ENCODE measurements around the gene XDH. TPM values are rescaled to one million over a fixed set of nuclear protein-coding genes. Genes with fewer than 3 reads are reported as not detected.
A peak's percentile ranks its signal among the peaks of the same experiment; 100 is the strongest.

XDH gene
- total RNA-seq, 4 donors from 2014 or later, result under 0.01 TPM; not detected in 3

- Histone ChIP-seq H3K36me3 (no peaks in the 10 kb centered on the region), H3K27ac (no peak overlapping the region), H3K4me3 (no peak overlapping the region), H3K27me3 (no peaks in the 10 kb centered on the region), H3K4me1 (peaks cover 0 to 15% (median 5%) of the 10 kb centered on the region in 4 donors), H3K9me3 (no peaks in the 10 kb centered on the region)
- 61 to 84% methylated on average over 1 of the region's 1 CpG for WGBS, 2 donors
- no peak for TF ChIP-seq EP300 (IDR thresholded peaks at IDR 0.05)
- TF ChIP-seq POLR2A (IDR thresholded peaks at IDR 0.05), result no peak
- TF ChIP-seq, protein P1, sequence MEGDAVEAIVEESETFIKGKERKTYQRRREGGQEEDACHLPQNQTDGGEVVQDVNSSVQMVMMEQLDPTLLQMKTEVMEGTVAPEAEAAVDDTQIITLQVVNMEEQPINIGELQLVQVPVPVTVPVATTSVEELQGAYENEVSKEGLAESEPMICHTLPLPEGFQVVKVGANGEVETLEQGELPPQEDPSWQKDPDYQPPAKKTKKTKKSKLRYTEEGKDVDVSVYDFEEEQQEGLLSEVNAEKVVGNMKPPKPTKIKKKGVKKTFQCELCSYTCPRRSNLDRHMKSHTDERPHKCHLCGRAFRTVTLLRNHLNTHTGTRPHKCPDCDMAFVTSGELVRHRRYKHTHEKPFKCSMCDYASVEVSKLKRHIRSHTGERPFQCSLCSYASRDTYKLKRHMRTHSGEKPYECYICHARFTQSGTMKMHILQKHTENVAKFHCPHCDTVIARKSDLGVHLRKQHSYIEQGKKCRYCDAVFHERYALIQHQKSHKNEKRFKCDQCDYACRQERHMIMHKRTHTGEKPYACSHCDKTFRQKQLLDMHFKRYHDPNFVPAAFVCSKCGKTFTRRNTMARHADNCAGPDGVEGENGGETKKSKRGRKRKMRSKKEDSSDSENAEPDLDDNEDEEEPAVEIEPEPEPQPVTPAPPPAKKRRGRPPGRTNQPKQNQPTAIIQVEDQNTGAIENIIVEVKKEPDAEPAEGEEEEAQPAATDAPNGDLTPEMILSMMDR (IDR thresholded peaks at IDR 0.05), result no peak
- no peak for DNase-seq (ENCODE audit: low spot score in 2 of 2)
These were observed 92.2 kb downstream of the XDH start for GRCh38 chr2:31322371-31322770.

GRCh38 chr2:31319406-31320175, 95.0 kb downstream of the XDH start:
- Histone ChIP-seq H3K4me1 (peaks cover 0 to 15% (median 4%) of the 10 kb centered on the region in 4 donors), H3K36me3 (no peaks in the 10 kb centered on the region), H3K9me3 (no peaks in the 10 kb centered on the region), H3K27me3 (no peaks in the 10 kb centered on the region), H3K4me3 (no peak overlapping the region), H3K27ac (peak overlapping the region in 2 of 4 donors; percentile 6 to 28)
- TF ChIP-seq POLR2A (IDR thresholded peaks at IDR 0.05) (no peak), EP300 (IDR thresholded peaks at IDR 0.05) (peak in 1 of 2 donors; percentile 42)
- 47 to 51% methylated on average over 6 of the region's 6 CpGs for WGBS, 2 donors
- peak in 1 of 2 donors; percentile 36 for DNase-seq (ENCODE audit: low spot score in 2 of 2)

- Histone ChIP-seq H3K4me1 (peaks cover 0 to 15% (median 2%) of the 10 kb centered on the region in 4 donors), H3K4me3 (no peak overlapping the region), H3K9me3 (no peaks in the 10 kb centered on the region), H3K27ac (peak overlapping the region in 2 of 4 donors; percentile 15 to 40), H3K36me3 (no peaks in the 10 kb centered on the region), H3K27me3 (no peaks in the 10 kb centered on the region)
- TF ChIP-seq, protein P1 (IDR thresholded peaks at IDR 0.05), result no peak
- peak in 1 of 2 donors; percentile 10 for TF ChIP-seq EP300 (IDR thresholded peaks at IDR 0.05)
- peak in 1 of 2 donors; percentile 8 for DNase-seq (ENCODE audit: low spot score in 2 of 2)
- 57 to 70% methylated on average over 11 of the region's 11 CpGs for WGBS, 2 donors
These were observed 95.9 kb downstream of the XDH start for GRCh38 chr2:31318361-31319336.

DNA sequence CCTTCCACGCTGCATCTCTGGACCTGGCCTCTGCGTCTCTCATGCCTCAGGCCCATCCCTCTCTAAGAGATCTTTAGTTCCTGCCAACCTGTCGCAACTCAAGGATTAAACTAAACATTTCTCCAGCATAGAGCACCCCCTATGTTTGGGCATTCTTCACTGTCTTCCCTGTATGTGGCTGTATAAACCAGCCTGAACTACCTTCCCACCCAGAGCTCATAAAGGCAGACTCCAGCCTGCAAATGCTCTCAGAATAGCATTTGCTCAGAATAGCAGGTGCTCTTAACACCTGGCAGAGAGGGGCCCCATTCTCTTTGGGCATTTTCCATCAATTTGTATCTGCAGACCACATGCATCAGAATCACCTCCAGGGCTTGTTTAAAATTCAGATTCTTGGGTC, 97.1 kb downstream of the XDH start:
- Histone ChIP-seq H3K36me3 (no peaks in the 10 kb centered on the region), H3K4me1 (peaks cover 0 to 15% (median 2%) of the 10 kb centered on the region in 4 donors), H3K27me3 (no peaks in the 10 kb centered on the region), H3K27ac (no peak overlapping the region), H3K9me3 (no peaks in the 10 kb centered on the region), H3K4me3 (no peak overlapping the region)
- DNase-seq (ENCODE audit: low spot score in 2 of 2), result no peak
- WGBS, 2 donors, result 63 to 65% methylated on average over 3 of the region's 3 CpGs
- TF ChIP-seq POLR2A (IDR thresholded peaks at IDR 0.05) (no peak), EP300 (IDR thresholded peaks at IDR 0.05) (no peak)
- TF ChIP-seq, protein P1 (IDR thresholded peaks at IDR 0.05), result no peak

- Histone ChIP-seq H3K36me3 (no peaks in the 10 kb centered on the region), H3K27ac (no peak overlapping the region), H3K27me3 (no peaks in the 10 kb centered on the region), H3K4me3 (no peak overlapping the region), H3K4me1 (peaks cover 0 to 15% (median 2%) of the 10 kb centered on the region in 4 donors), H3K9me3 (peaks cover 0 to under 1% (median 0%) of the 10 kb centered on the region in 4 donors)
- WGBS, 2 donors, result 76 to 91% methylated on average over 2 of the region's 2 CpGs
- TF ChIP-seq POLR2A (IDR thresholded peaks at IDR 0.05) (no peak), EP300 (IDR thresholded peaks at IDR 0.05) (no peak)
- TF ChIP-seq, protein P1 (IDR thresholded peaks at IDR 0.05), result no peak
- DNase-seq (ENCODE audit: low spot score in 2 of 2), result no peak
These were observed 99.8 kb downstream of the XDH start for GRCh38 chr2:31314761-31315160.
